ENCODE data around the gene CSHL1.

The CSHL1 gene

DNA sequence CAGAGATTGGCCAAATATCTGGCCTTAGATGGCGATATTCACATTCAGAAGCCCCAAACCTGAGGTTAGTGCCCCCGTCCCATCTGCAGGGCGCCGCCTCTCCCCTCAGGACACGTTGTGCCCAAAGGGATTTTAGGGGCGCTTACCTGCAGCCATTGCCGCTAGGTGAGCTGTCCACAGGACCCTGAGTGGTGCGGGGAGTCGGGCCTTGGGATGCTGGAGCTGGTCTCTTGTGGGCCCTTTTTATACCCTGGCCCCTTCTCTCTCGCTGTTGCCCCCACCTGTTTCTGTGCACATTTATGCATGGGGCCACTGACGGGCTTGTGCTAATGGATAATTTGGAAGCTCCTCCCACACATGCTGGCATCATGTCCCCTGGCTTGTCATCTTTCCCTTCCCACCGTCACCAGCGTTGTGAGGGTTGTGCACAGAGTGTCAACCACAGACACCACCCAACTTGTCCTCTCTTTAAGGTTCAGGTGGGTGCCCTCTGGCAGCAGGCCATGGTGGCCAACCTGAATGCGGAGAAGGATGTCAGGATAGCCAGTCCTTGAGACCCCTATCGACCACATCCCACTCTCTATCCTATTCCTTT is at the start of gene CSHL1:
Gene CSHL1 (minus strand): TSS at position 218 of the 595 bp plus-strand sequence. CDS start 62 bp downstream, at position 156.
- no peak for DNase-seq (ENCODE audit: low read depth)

DNA sequence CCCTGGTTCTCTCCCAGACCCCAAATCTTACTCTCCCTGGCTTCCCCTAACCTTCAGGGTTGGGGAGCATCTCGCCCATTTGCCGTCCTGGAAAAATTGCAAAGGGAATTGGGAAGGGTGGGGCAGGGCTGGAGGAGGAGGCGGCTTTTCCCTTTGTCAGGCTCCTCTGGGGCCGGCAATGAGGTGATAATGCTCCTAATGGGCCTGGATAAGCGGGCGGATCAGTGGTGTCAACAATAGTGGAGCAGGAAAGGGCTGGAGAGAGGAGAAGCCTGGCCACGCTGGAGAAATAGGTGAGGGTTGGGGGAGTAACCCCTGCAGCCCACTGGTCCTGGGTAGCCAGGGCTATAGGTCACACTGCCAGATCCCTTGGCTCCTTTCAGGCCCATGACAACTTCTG is 49.4 kb upstream of the CSHL1 start:
- no peak for DNase-seq (ENCODE audit: low read depth)

DNA sequence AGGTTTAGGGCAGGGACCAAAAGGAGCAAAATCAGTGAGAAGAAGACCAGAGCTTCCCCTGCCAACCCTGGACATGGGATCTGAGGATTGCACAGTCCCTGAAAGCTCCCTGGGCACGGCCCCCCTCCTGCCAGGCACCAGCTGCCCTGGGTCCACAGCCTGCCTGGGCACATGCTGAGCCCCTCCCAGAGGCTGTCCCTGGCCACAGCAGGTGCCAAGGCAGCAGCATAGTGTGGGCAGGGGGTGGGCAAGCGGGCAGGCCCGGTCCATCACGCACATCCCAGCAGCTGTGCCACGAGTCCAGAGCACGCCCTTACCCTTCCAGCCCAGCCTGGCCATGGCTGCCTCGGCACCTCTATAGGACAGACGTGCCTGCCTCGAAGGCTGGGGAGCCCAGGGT is 48.9 kb upstream of the CSHL1 start:
- DNase-seq (ENCODE audit: low read depth) = no peak

GRCh38 chr17:63956296-63956920 is 45.4 kb upstream of the CSHL1 start:
- DNase-seq (ENCODE audit: low read depth) = no peak

DNA sequence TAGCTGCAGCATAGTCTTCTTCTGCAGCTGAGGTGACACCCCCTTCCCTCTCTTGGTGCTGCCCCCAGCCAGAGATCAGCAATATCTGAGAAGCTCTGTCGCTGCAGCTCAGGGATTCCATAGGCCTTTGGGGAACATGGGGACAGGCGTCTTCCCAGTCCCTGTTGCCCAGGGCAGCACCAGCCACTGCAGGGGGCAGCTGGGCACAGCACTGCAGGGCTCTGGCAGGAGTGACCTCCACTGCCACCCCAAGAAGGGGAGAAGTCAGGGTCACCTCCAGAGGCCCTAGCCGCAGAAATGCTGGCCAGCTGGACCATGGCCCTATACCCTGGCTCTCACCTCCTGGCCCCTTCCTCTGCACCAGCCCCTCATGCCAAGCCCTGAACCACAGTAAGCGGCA is 44.7 kb upstream of the CSHL1 start:
- no peak for DNase-seq (ENCODE audit: low read depth)

DNA sequence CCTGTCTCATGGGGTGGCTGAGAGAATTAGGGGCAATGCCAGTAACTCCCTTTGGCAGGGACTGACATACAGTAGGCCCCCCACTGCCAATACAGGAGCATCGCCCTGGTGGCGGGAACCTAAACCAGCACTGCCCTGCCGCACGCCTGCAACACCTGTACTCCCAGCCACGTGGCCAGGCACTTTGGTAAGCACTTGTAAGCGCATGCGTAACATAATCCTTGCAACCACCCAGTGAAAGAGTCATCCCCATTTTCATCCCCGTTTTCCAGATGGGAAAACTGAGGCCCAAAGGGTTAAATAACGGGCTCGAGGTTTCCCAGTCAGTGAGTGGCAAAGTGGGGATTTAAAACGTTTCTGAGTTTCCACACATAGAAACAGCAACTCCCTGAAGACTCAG is 44.2 kb upstream of the CSHL1 start:
- no peak for DNase-seq (ENCODE audit: low read depth)

GRCh38 chr17:63954402-63955063 is 43.5 kb upstream of the CSHL1 start:
- DNase-seq (ENCODE audit: low read depth) = peak; percentile 26

DNA sequence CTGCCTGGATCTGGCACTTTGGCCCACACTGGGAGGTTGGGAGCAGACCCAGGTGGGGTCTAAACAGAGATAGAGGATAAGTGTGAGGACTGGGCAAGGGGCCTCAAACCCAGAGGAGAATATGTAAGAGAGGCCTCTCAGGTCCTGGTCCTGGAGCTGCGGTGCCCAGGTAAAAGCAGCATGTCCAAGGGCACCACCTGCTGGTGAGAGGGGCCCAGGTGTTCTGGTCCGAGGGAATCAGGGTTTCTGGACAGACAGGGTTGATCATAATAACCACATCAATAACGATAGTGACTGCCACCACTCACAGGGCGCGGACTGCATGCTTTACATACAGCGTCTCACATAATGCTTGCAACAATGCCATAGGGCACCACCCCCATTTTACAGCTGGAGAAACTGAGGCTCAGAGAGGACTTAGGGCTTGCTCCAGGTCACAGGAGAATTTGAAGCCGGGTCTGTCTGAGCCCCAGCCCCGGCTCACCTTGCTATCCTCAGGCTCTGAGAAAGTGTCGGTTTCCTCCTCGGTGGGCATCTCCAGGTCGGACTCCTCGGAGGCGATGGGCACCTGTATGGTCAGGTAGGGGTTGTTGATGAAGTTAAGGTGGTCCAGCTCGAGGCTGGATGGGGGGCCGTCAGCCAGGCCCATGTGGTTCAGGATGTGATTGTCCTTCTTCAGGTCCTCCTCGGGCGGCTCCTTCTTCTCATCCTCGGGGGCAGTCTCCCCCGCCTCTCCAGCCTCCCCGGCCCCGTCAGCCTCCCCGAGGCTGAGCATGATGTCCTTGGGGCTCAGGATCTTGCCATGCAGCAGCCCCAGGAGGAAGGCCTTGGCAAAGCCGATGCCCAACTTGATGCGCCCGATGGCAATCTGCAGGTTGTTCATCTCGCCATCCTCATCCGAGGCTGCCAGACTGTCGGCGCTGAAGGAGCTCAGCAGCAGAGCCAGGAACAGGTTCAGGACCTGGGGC is 40.2 kb upstream of the CSHL1 start:
- DNase-seq (ENCODE audit: low read depth) = no peak

GRCh38 chr17:63949576-63950250 is 38.7 kb upstream of the CSHL1 start:
- no peak for DNase-seq (ENCODE audit: low read depth)

DNA sequence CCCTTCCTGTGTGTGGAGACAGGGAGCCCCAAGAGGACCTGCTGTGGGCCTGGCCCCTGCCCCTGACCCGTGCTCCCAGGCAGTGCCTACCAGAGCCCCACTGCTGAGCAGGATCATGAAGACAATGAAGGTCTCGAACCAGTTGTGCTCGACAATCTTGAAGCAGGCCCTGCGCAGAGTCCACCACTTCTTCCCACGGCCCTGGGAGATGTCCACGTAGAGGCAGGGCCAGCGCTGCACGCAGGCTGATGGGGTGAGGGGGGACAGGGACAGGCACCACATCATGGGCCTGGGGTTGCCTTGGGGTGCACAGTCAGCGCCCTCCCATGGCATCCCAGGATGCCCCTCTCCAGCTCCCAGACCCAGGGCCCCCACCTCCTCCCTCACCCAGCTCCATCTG is 37.5 kb upstream of the CSHL1 start:
- no peak for DNase-seq (ENCODE audit: low read depth)

DNA sequence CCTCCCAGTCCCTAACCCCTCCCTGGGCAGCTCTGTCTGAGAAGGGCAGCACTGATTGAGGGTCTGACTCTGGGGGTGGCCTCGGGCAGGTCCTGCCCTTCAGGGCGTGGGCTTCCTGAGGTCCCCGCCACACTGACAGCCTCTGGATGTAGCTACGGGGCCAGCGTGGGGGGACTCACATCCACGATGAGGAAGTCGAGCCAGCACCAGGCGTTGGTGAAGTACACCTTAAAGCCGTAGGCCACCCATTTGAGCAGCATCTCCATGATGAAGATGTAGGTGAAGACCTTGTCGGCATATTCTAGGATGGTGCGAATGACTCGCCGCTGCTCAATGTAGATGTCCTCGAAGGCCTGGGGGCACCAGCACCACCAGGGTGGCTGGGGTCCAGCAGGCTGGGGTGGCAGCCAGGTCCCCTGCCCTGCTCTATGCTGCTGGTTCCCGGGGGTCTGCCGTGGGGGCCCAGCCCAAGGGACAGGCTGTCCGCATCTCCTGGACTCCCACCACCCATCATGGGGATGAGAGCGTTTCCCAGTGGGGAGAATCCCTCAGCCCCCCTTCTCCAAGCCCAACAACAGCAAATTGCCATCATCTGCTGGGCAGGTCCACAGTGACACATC is 36.8 kb upstream of the CSHL1 start:
- DNase-seq (ENCODE audit: low read depth) = no peak

DNA sequence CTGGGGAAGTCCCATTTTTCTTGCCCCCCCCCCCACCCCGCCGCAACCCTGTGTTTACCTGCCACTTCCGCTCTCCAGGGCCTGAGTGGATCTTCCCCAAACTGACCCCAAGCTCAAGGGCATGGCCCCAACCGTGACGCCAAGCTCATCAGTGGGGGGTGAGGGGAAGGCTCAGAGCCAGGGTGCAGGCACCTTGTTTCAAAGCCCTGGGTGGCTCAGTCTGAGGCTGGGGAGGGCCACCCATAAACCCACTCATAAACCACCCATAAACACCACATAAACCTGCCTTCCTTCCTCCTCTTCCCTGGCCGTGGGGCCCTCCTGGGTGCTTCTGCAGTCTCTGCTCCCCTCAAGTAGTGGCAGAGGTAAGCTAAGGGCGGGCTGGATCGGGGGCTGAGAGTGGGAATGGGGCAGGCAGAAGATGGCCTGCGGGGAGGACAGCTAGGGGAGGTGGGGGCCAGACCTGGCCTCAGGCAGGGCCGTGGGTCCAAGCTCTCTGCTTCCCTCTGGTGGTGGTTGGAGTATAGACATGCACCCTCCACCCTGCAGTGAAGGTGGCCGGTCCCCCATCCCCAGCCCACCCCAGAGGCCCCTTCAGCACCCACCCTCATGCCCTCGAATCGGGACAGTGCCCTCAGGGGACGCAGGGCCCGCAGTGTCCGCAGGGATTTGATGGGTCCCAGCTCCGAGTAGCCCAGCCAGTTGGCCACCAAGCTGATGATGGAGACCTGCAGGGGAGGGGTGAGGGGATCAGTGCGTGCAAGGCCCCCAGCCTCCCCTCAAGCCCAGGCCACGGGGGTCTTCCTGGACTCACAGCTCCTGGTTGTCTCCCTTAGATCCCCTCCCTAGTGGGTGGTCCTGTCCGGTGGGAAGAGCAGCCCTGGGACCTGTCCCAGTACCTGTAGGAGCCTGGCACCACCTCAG is 35.6 kb upstream of the CSHL1 start:
- peak; percentile 30 for DNase-seq (ENCODE audit: low read depth)

DNA sequence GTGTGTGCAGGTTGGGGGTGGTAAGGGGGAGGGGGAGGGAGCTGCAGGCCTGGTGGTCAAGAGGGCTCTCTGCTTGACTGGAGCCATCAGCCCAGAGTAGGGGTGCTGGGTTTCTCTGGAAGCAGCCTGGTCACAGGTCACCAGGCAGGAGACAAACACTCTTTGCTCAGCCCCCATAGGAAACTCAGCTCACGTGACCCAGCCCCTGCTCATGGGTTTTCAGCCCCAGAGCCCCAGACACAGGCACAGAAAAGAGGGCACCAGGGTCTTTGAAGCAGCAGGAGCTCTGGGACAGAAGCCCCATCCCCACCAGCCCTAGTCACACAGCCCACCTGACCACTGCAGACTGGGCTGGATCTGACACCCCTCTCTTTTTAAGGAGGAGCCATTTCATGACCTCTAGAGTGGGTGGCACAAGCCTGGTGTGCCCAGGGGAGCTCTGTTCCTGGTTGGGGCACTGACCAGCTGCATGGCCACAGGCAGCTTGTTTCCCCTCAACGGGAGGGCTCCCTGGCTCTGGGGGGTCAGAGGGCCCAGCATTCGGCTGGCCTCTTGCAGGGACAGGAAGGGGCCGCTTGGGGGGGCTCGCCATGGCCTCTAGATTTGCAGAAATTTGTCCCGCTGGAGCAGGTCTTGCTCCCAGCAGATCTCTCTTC is 34.9 kb upstream of the CSHL1 start:
- no peak for DNase-seq (ENCODE audit: low read depth)

- DNase-seq (ENCODE audit: low read depth) = no peak
Observed at GRCh38 chr17:63944736-63945499, 33.9 kb upstream of the CSHL1 start.

- DNase-seq (ENCODE audit: low read depth) = no peak
Observed at GRCh38 chr17:63943745-63944144, 32.7 kb upstream of the CSHL1 start.

DNA sequence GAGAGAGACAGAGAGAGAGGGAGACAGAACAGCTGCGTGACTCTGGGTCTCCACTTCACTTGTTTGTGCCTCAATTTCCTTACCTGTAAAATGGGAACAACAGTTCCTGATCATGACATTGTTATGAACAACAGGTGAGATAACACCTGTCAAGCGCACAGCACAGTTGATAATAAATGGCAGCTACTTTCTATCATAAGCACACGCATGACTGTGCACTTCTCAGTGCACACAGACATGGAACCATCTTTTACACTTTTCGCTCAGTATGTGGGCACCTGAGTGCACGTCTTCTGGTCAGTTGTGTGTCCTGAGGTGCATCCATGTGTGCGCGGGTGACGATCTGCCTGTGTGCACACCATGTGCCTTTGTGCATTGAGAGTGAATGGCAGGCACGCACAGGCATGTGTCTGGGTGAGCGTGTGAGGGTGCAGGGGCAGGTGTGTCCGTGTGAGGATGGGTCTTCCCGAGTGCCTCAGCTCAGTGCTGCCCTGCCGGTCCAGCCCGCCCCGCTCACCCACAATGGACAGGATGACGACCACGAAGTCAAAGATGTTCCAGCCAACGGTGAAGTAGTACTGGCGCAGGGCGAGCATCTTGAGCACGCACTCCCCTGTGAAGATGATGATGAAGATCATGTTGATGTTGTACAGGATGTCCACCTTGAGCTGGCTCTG is 31.4 kb upstream of the CSHL1 start:
- DNase-seq (ENCODE audit: low read depth) = no peak

- no peak for DNase-seq (ENCODE audit: low read depth)
Observed at GRCh38 chr17:63941751-63942150, 30.7 kb upstream of the CSHL1 start.

DNA sequence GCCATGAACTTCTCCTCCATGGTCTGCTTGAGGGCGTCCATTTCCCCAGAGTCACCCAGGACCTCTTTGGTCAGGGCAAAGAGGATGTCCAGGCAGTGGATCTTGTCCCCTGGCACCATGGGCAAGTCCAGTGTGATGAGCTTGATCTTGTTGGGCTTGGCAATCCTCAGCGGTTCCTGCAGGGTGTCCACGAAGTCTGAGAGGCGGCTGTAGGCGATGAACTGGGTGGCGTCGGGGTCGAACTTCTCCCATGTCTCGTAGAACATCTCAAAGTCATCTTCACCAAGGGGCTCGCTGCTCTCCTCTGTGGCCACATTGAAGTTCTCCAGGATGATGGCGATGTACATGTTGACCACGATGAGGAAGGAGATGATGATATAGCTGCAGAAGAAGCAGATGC is 30.1 kb upstream of the CSHL1 start:
- no peak for DNase-seq (ENCODE audit: low read depth)
